ENCODE data around the gene KLF1. TPM values are rescaled to one million over a fixed set of nuclear protein-coding genes. Genes with fewer than 3 reads are reported as not detected.
A peak's percentile ranks its signal among the peaks of the same experiment; 100 is the strongest.

The KLF1 gene
- total and polyA plus RNA-seq, 8 donors: 0.05 to 0.19 (median 0.18) TPM; not detected in 5

- TF ChIP-seq CTCF (IDR thresholded peaks at IDR 0.05): no peak
- no peak for TF ChIP-seq POLR2A (IDR thresholded peaks at IDR 0.05)
- TF ChIP-seq POLR2AphosphoS5 (IDR thresholded peaks at IDR 0.05): no peak
- no peak for TF ChIP-seq EP300 (IDR thresholded peaks at IDR 0.05)
- DNase-seq: no peak
- Histone ChIP-seq H3K36me3 (peaks cover 7 to 12% (median 12%) of the 10 kb centered on the region in 4 donors), H3K4me3 (no peak overlapping the region), H3K9me3 (peaks cover 0 to 16% (median 12%) of the 10 kb centered on the region in 4 donors), H3K27me3 (peaks cover 0 to 26% (median 12%) of the 10 kb centered on the region in 3 donors), H3K4me1 (peaks cover 22 to 50% (median 42%) of the 10 kb centered on the region in 4 donors), H3K27ac (peak overlapping the region in 2 of 5 donors; percentile 34 to 92)
- 78 to 94% (median 87%) methylated on average over 3 of the region's 3 CpGs for WGBS, 5 donors
- intact Hi-C loops (cut with DNase I; ENCODE audit: low total_unique reads): loop anchor here (10.0 kb wide), 1 partner anchor 52 kb away; the partner anchor contains the start of genes CALR and FARSA
Measured at GRCh38 chr19:12882589-12882988, 4.4 kb downstream of the KLF1 start.

- peak; percentile 97 to 98 for DNase-seq
- TF ChIP-seq POLR2AphosphoS5 (IDR thresholded peaks at IDR 0.05) (peak; percentile 80 to 94 (median 91)), EP300 (IDR thresholded peaks at IDR 0.05) (no peak), POLR2A (IDR thresholded peaks at IDR 0.05) (peak in 2 of 4 donors; percentile 65 to 90)
- peaks cover 0 to 23% (median 12%) of the 10 kb centered on the region in 3 donors for H3K27me3 ChIP-seq
- peak within 1 kb of the TSS; percentile 69 to 83 (median 80) for H3K4me3 ChIP-seq
- H3K9me3 ChIP-seq: peaks cover 0 to 16% (median 12%) of the 10 kb centered on the region in 4 donors
- H3K27ac ChIP-seq: peak within 1 kb of the TSS; percentile 78 to 93 (median 91)
- intact Hi-C loops (cut with DNase I; ENCODE audit: low total_unique reads): loop anchor here (10.0 kb wide), 1 partner anchor 54 kb away; the partner anchor contains the start of genes CALR and FARSA
- 0 to 1% (median 0%) methylated on average over 12 to 38 of the region's 38 CpGs for WGBS, 5 donors
- H3K36me3 ChIP-seq: peaks cover 20 to 25% (median 25%) of the 10 kb centered on the region in 4 donors
- peaks cover 22 to 50% (median 42%) of the 10 kb centered on the region in 4 donors for H3K4me1 ChIP-seq
Measured at GRCh38 chr19:12881172-12881808, 5.7 kb downstream of the KLF1 start, which contains the start of gene DNASE2. Gene DNASE2, minus strand, starts transcription at chr19:12881449. Its CDS starts 74 bp downstream, at chr19:12881375.

- Histone ChIP-seq H3K4me1 (peaks cover 18 to 43% (median 36%) of the 10 kb centered on the region in 4 donors), H3K9me3 (peaks cover 0 to 16% (median 12%) of the 10 kb centered on the region in 4 donors), H3K27me3 (peaks cover 0 to 17% (median 6%) of the 10 kb centered on the region in 3 donors), H3K27ac (peak overlapping the region; percentile 78 to 93 (median 91)), H3K36me3 (peaks cover 25 to 32% (median 31%) of the 10 kb centered on the region in 4 donors), H3K4me3 (peak overlapping the region; percentile 69 to 83 (median 80))
- intact Hi-C loops (cut with DNase I; ENCODE audit: low total_unique reads): loop anchor here (10.0 kb wide), 1 partner anchor 54 kb away; the partner anchor contains the start of genes CALR and FARSA
- peak; percentile 40 to 58 for DNase-seq
- WGBS, 5 donors: 12 to 20% (median 14%) methylated on average over 12 to 29 of the region's 29 CpGs
- TF ChIP-seq POLR2A (IDR thresholded peaks at IDR 0.05) (no peak), EP300 (IDR thresholded peaks at IDR 0.05) (no peak), POLR2AphosphoS5 (IDR thresholded peaks at IDR 0.05) (no peak), CTCF (IDR thresholded peaks at IDR 0.05) (no peak)
Measured at GRCh38 chr19:12880551-12881171, 6.3 kb downstream of the KLF1 start.

GRCh38 chr19:12875086-12875485, 11.9 kb downstream of the KLF1 start:
- Histone ChIP-seq H3K27me3 (no peaks in the 10 kb centered on the region), H3K27ac (no peak overlapping the region), H3K9me3 (no peaks in the 10 kb centered on the region), H3K36me3 (peaks cover 25 to 58% (median 53%) of the 10 kb centered on the region in 4 donors), H3K4me1 (peaks cover under 1 to 20% (median 10%) of the 10 kb centered on the region in 4 donors), H3K4me3 (no peak overlapping the region)
- WGBS, 5 donors: 93 to 99% (median 96%) methylated on average over 6 of the region's 6 CpGs
- DNase-seq: no peak
- intact Hi-C loops (cut with DNase I; ENCODE audit: low total_unique reads): no loop called here
- no peak for TF ChIP-seq POLR2AphosphoS5 (IDR thresholded peaks at IDR 0.05)
- TF ChIP-seq EP300 (IDR thresholded peaks at IDR 0.05): no peak
- TF ChIP-seq CTCF (IDR thresholded peaks at IDR 0.05): no peak
- TF ChIP-seq POLR2A (IDR thresholded peaks at IDR 0.05): no peak
